ENCODE data around the gene TMEM45B.

TMEM45B gene

GRCh38 chr11:129871914-129872313, 56.3 kb downstream of the TMEM45B start:
- DNase-seq (ENCODE audit: low read depth in 2 of 2), result no peak
- no peak overlapping the region for H3K4me3 ChIP-seq (replicated peaks in 1 of 2; ENCODE audit: low read depth in 2 of 2, low read length in 2 of 2)
- TF ChIP-seq, protein P1, sequence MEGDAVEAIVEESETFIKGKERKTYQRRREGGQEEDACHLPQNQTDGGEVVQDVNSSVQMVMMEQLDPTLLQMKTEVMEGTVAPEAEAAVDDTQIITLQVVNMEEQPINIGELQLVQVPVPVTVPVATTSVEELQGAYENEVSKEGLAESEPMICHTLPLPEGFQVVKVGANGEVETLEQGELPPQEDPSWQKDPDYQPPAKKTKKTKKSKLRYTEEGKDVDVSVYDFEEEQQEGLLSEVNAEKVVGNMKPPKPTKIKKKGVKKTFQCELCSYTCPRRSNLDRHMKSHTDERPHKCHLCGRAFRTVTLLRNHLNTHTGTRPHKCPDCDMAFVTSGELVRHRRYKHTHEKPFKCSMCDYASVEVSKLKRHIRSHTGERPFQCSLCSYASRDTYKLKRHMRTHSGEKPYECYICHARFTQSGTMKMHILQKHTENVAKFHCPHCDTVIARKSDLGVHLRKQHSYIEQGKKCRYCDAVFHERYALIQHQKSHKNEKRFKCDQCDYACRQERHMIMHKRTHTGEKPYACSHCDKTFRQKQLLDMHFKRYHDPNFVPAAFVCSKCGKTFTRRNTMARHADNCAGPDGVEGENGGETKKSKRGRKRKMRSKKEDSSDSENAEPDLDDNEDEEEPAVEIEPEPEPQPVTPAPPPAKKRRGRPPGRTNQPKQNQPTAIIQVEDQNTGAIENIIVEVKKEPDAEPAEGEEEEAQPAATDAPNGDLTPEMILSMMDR (IDR thresholded peaks at IDR 0.05; ENCODE audit: low read depth, low read length), result no peak

- TF ChIP-seq, protein P1 (IDR thresholded peaks at IDR 0.05; ENCODE audit: low read depth, low read length), result no peak
- no peak for DNase-seq (ENCODE audit: low read depth in 2 of 2)
- H3K4me3 ChIP-seq (replicated peaks in 1 of 2; ENCODE audit: low read depth in 2 of 2, low read length in 2 of 2), result no peak overlapping the region
Observed at GRCh38 chr11:129880311-129880710, 64.7 kb downstream of the TMEM45B start.

GRCh38 chr11:129881570-129882170, 66.0 kb downstream of the TMEM45B start:
- TF ChIP-seq, protein P1 (IDR thresholded peaks at IDR 0.05; ENCODE audit: low read depth, low read length), result peak; percentile 77
- no peak overlapping the region for H3K4me3 ChIP-seq (replicated peaks in 1 of 2; ENCODE audit: low read depth in 2 of 2, low read length in 2 of 2)
- peak; percentile 37 to 42 for DNase-seq (ENCODE audit: low read depth in 2 of 2)

GRCh38 chr11:129884581-129884980, 68.9 kb downstream of the TMEM45B start:
- DNase-seq (ENCODE audit: low read depth in 2 of 2), result no peak
- H3K4me3 ChIP-seq (replicated peaks in 1 of 2; ENCODE audit: low read depth in 2 of 2, low read length in 2 of 2), result no peak overlapping the region

DNA sequence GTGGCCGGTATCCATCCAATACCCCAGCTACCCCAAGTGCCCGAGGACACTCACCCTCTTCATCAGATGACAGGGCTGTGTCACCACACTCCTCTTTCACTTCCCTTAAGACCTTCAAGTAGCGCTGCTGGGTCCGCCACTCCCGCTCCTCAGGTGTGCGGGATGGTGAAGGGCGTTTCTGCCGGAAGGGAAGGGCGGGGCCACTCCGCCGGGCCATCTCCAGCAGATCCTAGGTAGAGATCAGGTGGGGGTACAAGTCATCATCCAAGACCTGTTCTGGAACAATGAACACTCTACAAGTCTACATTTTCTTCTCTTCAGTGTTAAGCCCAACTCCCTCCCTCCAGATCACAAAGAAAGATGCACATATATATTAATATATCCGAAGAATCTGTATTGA, 69.7 kb downstream of the TMEM45B start:
- TF ChIP-seq, protein P1 (IDR thresholded peaks at IDR 0.05; ENCODE audit: low read depth, low read length), result no peak
- DNase-seq (ENCODE audit: low read depth in 2 of 2), result no peak
- no peak overlapping the region for H3K4me3 ChIP-seq (replicated peaks in 1 of 2; ENCODE audit: low read depth in 2 of 2, low read length in 2 of 2)

More at GRCh38 chr11:129884581-129884980, 68.9 kb downstream of the TMEM45B start:
- TF ChIP-seq, protein P1 (IDR thresholded peaks at IDR 0.05; ENCODE audit: low read depth, low read length), result no peak

- DNase-seq (ENCODE audit: low read depth in 2 of 2), result no peak
- TF ChIP-seq, protein P1 (IDR thresholded peaks at IDR 0.05; ENCODE audit: low read depth, low read length), result no peak
- H3K4me3 ChIP-seq (replicated peaks in 1 of 2; ENCODE audit: low read depth in 2 of 2, low read length in 2 of 2), result no peak overlapping the region
Observed at GRCh38 chr11:129888451-129888850, 72.8 kb downstream of the TMEM45B start.

All from cardiac fibroblast (primary cell).